Naive thymus-derived CD8-positive, alpha-beta T cell (primary cell): Measurements from ENCODE around the gene TBL1X. TPM values are rescaled to one million over a fixed set of nuclear protein-coding genes. Genes with fewer than 3 reads are reported as not detected.

Experiments used
- ATAC-seq, 2 donors: fragments of 150-1000 bp; cut with Tn5 transposase in 1 of 2; sonication (Bioruptor Pico), chemical (Tn5 transposase) in 1 of 2; 1 replicate in 1 of 2; 2 replicates in 1 of 2; pipeline ENCODE4 v1.10.0; 2021; ENCODE audit warnings: mild to moderate bottlenecking in 2 of 2, moderate library complexity in 2 of 2
- POLR2A ChIA-PET: fragments of 350-600 bp; sonication (Branson Sonifier 250); formaldehyde crosslinking; loops from one replicate; lab custom pipeline; 2021; ENCODE audit warnings: antibody characterized with exemption; lab: Charles Lee
- DNase-seq, 10 donors: peaks; one replicate each; pipeline versions ENCODE4 v3.0.0 to v3.0.0-alpha.2; 2020 to 2022
- H3K27ac Mint-ChIP-seq, 10 donors: one replicate each; pipeline ENCODE4 v1.8.0; 2020 to 2022; ENCODE audit warnings: mild to moderate bottlenecking in 10 of 10, mixed read lengths in 10 of 10, moderate library complexity in 4 of 10, inconsistent platforms in 1 of 10
- H3K27me3 Mint-ChIP-seq, 5 donors: one replicate each; pipeline ENCODE4 v1.8.0; 2021 to 2022; ENCODE audit warnings: mixed read lengths in 5 of 5
- H3K36me3 Mint-ChIP-seq, 3 donors: one replicate each; pipeline ENCODE4 v1.8.0; 2020 to 2022; ENCODE audit warnings: mixed read lengths in 3 of 3, mild to moderate bottlenecking in 2 of 3, inconsistent platforms in 1 of 3
- H3K4me1 Mint-ChIP-seq, 4 donors: one replicate each; pipeline ENCODE4 v1.8.0; 2021 to 2022; ENCODE audit warnings: mixed read lengths in 4 of 4
- H3K4me3 Mint-ChIP-seq, 10 donors: one replicate each; pipeline ENCODE4 v1.8.0; 2020 to 2022; ENCODE audit warnings: mild to moderate bottlenecking in 10 of 10, mixed read lengths in 10 of 10, moderate library complexity in 6 of 10, inconsistent platforms in 1 of 10
- H3K9me3 Mint-ChIP-seq, 9 donors: one replicate each; pipeline ENCODE4 v1.8.0; 2020 to 2022; ENCODE audit warnings: mixed read lengths in 9 of 9, mild to moderate bottlenecking in 3 of 9, inconsistent platforms in 1 of 9, moderate library complexity in 1 of 9
- polyA plus RNA-seq, 3 donors: library from polyadenylated mRNA; unstranded; fragments of 300-500 nt; fragmentation: Illumina TruSeq; gene quantifications; one replicate each; pipeline ENCODE4 v1.2.3, GENCODE V29; 2021
- total RNA-seq, 8 experiments: library from RNA in 2 of 8; stranded (reverse) in 2 of 8; gene quantifications; one replicate each; pipeline ENCODE4 v1.2.3 and lab custom pipeline; 2021 to 2026

Gene TBL1X
- total and polyA plus RNA-seq, 5 experiments from 2014 or later = 14.6 to 49.5 (median 23.4) TPM

GRCh38 chrX:9542106-9542760 is 77.4 kb downstream of the TBL1X start:
- POLR2A ChIA-PET = no interaction called here

GRCh38 chrX:9542761-9543111 is 77.9 kb downstream of the TBL1X start:
- Mint-ChIP-seq H3K36me3 (peaks cover 2 to 10% (median 6%) of the 10 kb centered on the region in 3 donors), H3K27ac (no peak overlapping the region), H3K4me1 (peaks cover 12 to 36% (median 27%) of the 10 kb centered on the region in 4 donors), H3K4me3 (no peak overlapping the region), H3K9me3 (no peaks in the 10 kb centered on the region), H3K27me3 (no peaks in the 10 kb centered on the region)
- POLR2A ChIA-PET = no interaction called here
- DNase-seq (no peak), ATAC-seq (no peak)

More at GRCh38 chrX:9542106-9542760, 77.4 kb downstream of the TBL1X start:
- Mint-ChIP-seq H3K4me1 (peaks cover 17 to 40% (median 27%) of the 10 kb centered on the region in 4 donors), H3K9me3 (no peaks in the 10 kb centered on the region), H3K4me3 (no peak overlapping the region), H3K27me3 (no peaks in the 10 kb centered on the region), H3K36me3 (peaks cover 4 to 13% (median 7%) of the 10 kb centered on the region in 3 donors), H3K27ac (peak overlapping the region in 1 of 10 donors; percentile 51)
- DNase-seq (no peak), ATAC-seq (no peak)

GRCh38 chrX:9555354-9555753 is 90.5 kb downstream of the TBL1X start:
- no peak overlapping the region for H3K4me3 Mint-ChIP-seq
- DNase-seq = no peak
- H3K27me3 Mint-ChIP-seq = no peaks in the 10 kb centered on the region
- ATAC-seq = no peak
- H3K4me1 Mint-ChIP-seq = peaks cover 24 to 56% (median 50%) of the 10 kb centered on the region in 4 donors
- POLR2A ChIA-PET = no interaction called here
- H3K27ac Mint-ChIP-seq = peak overlapping the region in 1 of 10 donors; percentile 17
- H3K9me3 Mint-ChIP-seq = peaks cover 0 to 4% (median 0%) of the 10 kb centered on the region in 9 donors
- peaks cover 0 to 3% (median 0%) of the 10 kb centered on the region in 3 donors for H3K36me3 Mint-ChIP-seq

GRCh38 chrX:9557091-9557490 is 92.2 kb downstream of the TBL1X start:
- Mint-ChIP-seq H3K9me3 (peaks cover 0 to 4% (median 0%) of the 10 kb centered on the region in 9 donors), H3K27me3 (no peaks in the 10 kb centered on the region), H3K27ac (peak overlapping the region in 2 of 10 donors; percentile 26 to 55), H3K4me1 (peaks cover 25 to 57% (median 53%) of the 10 kb centered on the region in 4 donors), H3K36me3 (peaks cover 0 to 2% (median 0%) of the 10 kb centered on the region in 3 donors), H3K4me3 (peak overlapping the region in 2 of 10 donors; percentile 14 to 18)
- ATAC-seq (no peak), DNase-seq (no peak)
- POLR2A ChIA-PET = no interaction called here

- ATAC-seq (no peak), DNase-seq (no peak)
- Mint-ChIP-seq H3K27ac (peak overlapping the region in 2 of 10 donors; percentile 26 to 55), H3K9me3 (peaks cover 0 to 4% (median 0%) of the 10 kb centered on the region in 9 donors), H3K4me1 (peaks cover 25 to 56% (median 49%) of the 10 kb centered on the region in 4 donors), H3K4me3 (peak overlapping the region in 2 of 10 donors; percentile 14 to 34), H3K27me3 (no peaks in the 10 kb centered on the region), H3K36me3 (peaks cover 0 to 2% (median 0%) of the 10 kb centered on the region in 3 donors)
- POLR2A ChIA-PET = no interaction called here
Observed at GRCh38 chrX:9557521-9557920, 92.7 kb downstream of the TBL1X start.

- H3K27ac Mint-ChIP-seq = peak overlapping the region in 1 of 10 donors; percentile 56
- peaks cover 21 to 56% (median 47%) of the 10 kb centered on the region in 4 donors for H3K4me1 Mint-ChIP-seq
- no peak for DNase-seq
- POLR2A ChIA-PET = no interaction called here
- no peak for ATAC-seq
- H3K4me3 Mint-ChIP-seq = peak overlapping the region in 2 of 10 donors; percentile 38 to 40
- H3K27me3 Mint-ChIP-seq = no peaks in the 10 kb centered on the region
- H3K9me3 Mint-ChIP-seq = peaks cover 0 to 4% (median 0%) of the 10 kb centered on the region in 9 donors
- H3K36me3 Mint-ChIP-seq = peaks cover 0 to 2% (median 0%) of the 10 kb centered on the region in 3 donors
Observed at GRCh38 chrX:9558615-9559014, 93.8 kb downstream of the TBL1X start.

GRCh38 chrX:9560219-9560618 is 95.4 kb downstream of the TBL1X start:
- Mint-ChIP-seq H3K27ac (peak overlapping the region in 1 of 10 donors; percentile 19), H3K9me3 (peaks cover 0 to 4% (median 0%) of the 10 kb centered on the region in 9 donors), H3K4me3 (no peak overlapping the region), H3K36me3 (peaks cover 0 to 2% (median 0%) of the 10 kb centered on the region in 3 donors), H3K27me3 (no peaks in the 10 kb centered on the region), H3K4me1 (peaks cover 21 to 54% (median 48%) of the 10 kb centered on the region in 4 donors)
- POLR2A ChIA-PET = no interaction called here
- DNase-seq (no peak), ATAC-seq (no peak)

GRCh38 chrX:9561199-9561598 is 96.3 kb downstream of the TBL1X start:
- Mint-ChIP-seq H3K9me3 (peaks cover 0 to 4% (median 0%) of the 10 kb centered on the region in 9 donors), H3K27me3 (no peaks in the 10 kb centered on the region), H3K36me3 (peaks cover 0 to 2% (median 0%) of the 10 kb centered on the region in 3 donors), H3K4me1 (peaks cover 23 to 55% (median 48%) of the 10 kb centered on the region in 4 donors), H3K4me3 (no peak overlapping the region), H3K27ac (peak overlapping the region in 2 of 10 donors; percentile 1 to 8)
- DNase-seq (no peak), ATAC-seq (no peak)
- POLR2A ChIA-PET = no interaction called here

- POLR2A ChIA-PET = no interaction called here
- Mint-ChIP-seq H3K27me3 (no peaks in the 10 kb centered on the region), H3K27ac (no peak overlapping the region), H3K4me3 (no peak overlapping the region), H3K4me1 (peaks cover 22 to 46% (median 35%) of the 10 kb centered on the region in 4 donors), H3K36me3 (peaks cover 0 to 2% (median 0%) of the 10 kb centered on the region in 3 donors), H3K9me3 (peaks cover 0 to 2% (median 0%) of the 10 kb centered on the region in 9 donors)
- no peak for ATAC-seq
- DNase-seq = no peak
Observed at GRCh38 chrX:9562851-9563250, 98.0 kb downstream of the TBL1X start.

GRCh38 chrX:9566150-9566621 is 101.3 kb downstream of the TBL1X start:
- ATAC-seq (peak; percentile 54 to 59), DNase-seq (peak in 1 of 10 donors; percentile 2)
- POLR2A ChIA-PET = interaction anchor here (1.2 kb wide), 1 partner anchor 50 kb away, joined by 3 read pairs; no protein-coding TSS in a partner anchor
- Mint-ChIP-seq H3K9me3 (peaks cover 0 to 2% (median 0%) of the 10 kb centered on the region in 9 donors), H3K4me3 (peak overlapping the region in 8 of 10 donors; percentile 29 to 78 (median 66)), H3K4me1 (peaks cover 14 to 23% (median 18%) of the 10 kb centered on the region in 4 donors), H3K27ac (peak overlapping the region; percentile 12 to 68 (median 61)), H3K27me3 (no peaks in the 10 kb centered on the region), H3K36me3 (peaks cover 0 to 4% (median 0%) of the 10 kb centered on the region in 3 donors)

GRCh38 chrX:9569876-9570301 is 105.0 kb downstream of the TBL1X start:
- no peaks in the 10 kb centered on the region for H3K27me3 Mint-ChIP-seq
- H3K4me1 Mint-ChIP-seq = peaks cover 14 to 32% (median 25%) of the 10 kb centered on the region in 4 donors
- ATAC-seq (no peak), DNase-seq (no peak)
- no peak overlapping the region for H3K4me3 Mint-ChIP-seq
- POLR2A ChIA-PET = no interaction called here
- no peak overlapping the region for H3K27ac Mint-ChIP-seq
- peaks cover 0 to 5% (median 0%) of the 10 kb centered on the region in 3 donors for H3K36me3 Mint-ChIP-seq
- H3K9me3 Mint-ChIP-seq = peaks cover 0 to 2% (median 0%) of the 10 kb centered on the region in 9 donors

GRCh38 chrX:9573282-9574106 is 108.6 kb downstream of the TBL1X start:
- Mint-ChIP-seq H3K36me3 (peaks cover 0 to 6% (median 0%) of the 10 kb centered on the region in 3 donors), H3K4me3 (no peak overlapping the region), H3K9me3 (peaks cover 0 to 2% (median 0%) of the 10 kb centered on the region in 9 donors), H3K27me3 (no peaks in the 10 kb centered on the region), H3K4me1 (peaks cover 4 to 50% (median 27%) of the 10 kb centered on the region in 4 donors), H3K27ac (no peak overlapping the region)
- ATAC-seq = no peak
- POLR2A ChIA-PET = no interaction called here
- no peak for DNase-seq
